ENCODE data around the gene SETMAR.
A peak's percentile ranks its signal among the peaks of the same experiment; 100 is the strongest.

SETMAR gene

DNA sequence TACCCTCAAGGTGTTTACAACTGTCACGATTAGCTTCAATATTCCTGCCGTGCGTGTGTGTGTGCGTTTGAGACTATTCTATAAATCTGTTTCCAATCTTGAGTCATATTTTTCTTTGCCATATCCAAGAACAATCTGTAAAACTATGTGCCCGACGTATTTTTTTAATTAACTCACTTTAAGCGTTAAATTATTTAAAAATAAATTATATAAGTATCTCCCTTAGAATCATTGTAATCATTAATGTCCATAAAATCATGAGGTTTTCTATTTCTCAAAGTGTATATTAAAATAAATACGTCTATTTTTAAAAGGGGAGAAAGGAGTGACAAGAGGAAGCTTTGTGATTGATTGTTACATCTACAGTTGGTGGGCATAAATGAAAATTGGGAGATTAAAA, 2.9 kb downstream of the SETMAR start:
- TF ChIP-seq, protein P1, sequence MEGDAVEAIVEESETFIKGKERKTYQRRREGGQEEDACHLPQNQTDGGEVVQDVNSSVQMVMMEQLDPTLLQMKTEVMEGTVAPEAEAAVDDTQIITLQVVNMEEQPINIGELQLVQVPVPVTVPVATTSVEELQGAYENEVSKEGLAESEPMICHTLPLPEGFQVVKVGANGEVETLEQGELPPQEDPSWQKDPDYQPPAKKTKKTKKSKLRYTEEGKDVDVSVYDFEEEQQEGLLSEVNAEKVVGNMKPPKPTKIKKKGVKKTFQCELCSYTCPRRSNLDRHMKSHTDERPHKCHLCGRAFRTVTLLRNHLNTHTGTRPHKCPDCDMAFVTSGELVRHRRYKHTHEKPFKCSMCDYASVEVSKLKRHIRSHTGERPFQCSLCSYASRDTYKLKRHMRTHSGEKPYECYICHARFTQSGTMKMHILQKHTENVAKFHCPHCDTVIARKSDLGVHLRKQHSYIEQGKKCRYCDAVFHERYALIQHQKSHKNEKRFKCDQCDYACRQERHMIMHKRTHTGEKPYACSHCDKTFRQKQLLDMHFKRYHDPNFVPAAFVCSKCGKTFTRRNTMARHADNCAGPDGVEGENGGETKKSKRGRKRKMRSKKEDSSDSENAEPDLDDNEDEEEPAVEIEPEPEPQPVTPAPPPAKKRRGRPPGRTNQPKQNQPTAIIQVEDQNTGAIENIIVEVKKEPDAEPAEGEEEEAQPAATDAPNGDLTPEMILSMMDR (IDR thresholded peaks at IDR 0.05), result no peak

DNA sequence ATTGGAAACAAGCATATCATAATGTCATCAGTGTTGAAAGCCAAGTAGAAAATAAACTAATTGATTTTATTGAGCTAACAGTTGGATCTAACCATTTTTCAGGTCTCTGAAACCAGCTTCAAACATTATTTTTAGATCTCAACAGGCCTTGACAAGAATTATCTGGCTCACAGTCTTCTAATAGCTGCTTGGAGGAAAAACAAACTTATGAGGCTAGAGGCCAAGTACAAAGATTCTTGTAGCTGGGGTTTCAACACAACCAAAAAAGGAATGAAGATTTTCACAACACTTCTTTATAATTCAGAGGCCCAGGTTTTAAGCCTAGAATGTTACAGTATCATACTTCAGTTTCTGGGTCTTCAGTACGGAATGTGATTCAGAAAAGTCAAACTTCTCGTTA, 3.7 kb downstream of the SETMAR start:
- TF ChIP-seq, protein P1 (IDR thresholded peaks at IDR 0.05), result no peak

DNA sequence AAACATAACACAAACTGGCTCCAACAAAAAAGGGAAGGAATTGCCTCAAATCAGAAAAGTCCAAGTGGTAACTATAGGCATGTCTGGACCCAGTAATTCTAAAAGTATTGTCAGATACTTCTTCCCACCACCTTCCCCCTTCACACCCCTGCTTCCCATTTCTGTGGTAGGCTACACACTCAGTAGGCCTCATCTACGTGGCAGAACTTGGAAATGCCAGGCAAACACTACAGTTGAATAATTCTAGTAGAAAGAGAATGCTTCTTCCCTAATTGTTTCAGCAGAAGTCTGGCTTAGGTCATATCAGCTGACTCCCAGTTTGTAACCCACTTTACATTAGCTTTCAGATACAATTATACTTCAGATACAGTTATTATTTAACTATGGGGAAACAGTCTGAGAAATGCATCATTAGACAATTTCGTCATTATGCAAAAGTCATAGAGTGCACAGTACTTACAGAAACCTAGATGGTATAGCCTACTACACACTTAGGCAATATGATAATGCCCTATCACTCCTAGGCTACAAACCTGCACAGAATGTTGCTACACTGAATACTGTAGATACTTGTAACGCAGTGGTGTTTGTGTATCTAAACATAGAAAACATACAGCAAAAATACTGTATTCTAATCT, 6.4 kb downstream of the SETMAR start:
- TF ChIP-seq, protein P1 (IDR thresholded peaks at IDR 0.05), result no peak

DNA sequence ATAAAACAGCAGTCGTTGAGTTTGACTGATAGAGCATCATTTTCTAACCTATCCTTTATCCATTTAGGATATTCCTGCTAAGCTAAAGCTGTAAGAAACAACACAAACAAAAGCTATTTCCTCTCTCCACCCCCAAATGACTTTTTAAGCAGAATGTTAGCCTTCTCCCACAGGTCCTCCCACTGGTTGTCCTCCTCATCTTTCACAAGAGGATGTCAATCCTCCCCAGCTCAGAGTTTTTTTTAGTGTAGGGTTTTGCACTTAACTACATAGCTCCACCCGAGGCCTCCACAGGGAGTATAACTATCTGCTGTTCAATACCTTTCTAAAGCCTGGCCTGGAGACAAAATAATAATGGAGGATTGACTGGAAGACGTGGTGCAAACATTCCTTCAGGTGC, 7.8 kb downstream of the SETMAR start:
- TF ChIP-seq, protein P1 (IDR thresholded peaks at IDR 0.05), result no peak

DNA sequence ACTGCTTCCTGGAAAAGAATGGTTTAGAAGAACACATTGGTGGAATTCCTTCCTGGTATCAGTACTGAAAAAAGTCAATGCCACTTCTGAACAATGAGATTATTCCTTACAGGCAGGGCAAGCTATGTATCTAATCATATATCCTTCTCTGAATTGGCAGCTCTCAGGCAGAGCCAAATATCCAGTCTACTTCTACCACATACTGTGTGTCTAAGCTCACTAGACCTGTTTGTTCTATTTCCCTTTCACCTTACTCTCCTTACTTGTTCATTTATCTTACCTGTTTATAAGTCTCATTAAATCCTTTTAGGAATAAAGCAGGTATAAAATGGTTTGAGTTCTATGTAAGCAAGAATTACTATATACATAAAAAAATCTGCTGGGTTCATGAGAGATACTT, 8.3 kb downstream of the SETMAR start:
- TF ChIP-seq, protein P1 (IDR thresholded peaks at IDR 0.05), result no peak

DNA sequence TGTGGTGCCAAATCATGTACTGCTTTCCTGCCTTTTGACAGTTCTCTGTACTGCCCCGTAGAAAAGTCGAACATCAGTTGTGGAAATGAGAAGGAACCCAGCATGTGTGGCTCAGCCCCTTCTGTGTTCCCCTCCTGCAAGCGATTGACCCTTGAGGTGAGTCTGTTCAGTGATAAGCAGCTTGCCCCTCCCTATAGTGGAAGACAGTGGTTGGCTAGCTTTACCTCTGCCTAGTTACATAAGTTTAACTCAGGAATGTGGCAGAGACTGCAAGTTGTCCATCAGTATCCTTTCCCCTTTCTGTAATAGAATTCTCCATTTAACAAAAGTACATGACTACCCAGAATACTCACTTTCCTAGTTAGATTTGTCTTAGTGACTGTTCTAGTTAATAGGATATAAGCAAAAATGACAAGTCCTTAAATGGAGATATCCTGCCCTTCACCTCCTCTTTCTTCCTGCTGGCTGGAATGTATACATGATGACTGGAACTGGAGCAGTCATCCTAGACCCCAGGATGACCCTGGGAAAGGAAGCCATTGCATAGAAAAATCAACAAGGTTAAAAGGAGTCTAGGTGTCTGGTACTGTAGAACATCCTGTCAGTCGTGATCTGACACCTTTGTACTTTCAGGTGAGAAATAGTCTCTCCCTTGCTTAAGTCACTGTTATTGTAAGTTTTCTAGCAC, 10.6 kb downstream of the SETMAR start:
- TF ChIP-seq, protein P1 (IDR thresholded peaks at IDR 0.05), result no peak

DNA sequence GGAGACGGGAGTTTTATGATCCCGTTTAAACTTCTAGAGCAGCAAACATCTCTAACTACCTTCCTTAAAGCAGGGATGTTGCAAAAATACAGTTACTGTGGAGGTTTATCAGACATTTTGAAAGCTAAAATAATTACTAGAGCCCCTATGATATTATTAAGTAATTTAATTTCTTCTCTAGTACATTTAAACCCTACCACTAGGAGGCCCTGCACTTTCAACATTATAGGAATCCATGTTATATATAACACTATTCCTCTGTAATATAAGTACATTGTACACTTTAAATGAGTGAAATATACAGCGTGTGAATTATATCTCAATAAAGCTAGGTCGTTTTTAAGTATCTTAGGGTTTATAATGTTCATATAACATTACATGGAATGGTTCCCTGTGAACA, 11.5 kb downstream of the SETMAR start:
- TF ChIP-seq, protein P1 (IDR thresholded peaks at IDR 0.05), result peak; percentile 49
